Mesenchymal stem cell (in vitro differentiated cells and primary cell): Measurements from ENCODE around the gene SATB2.

Experiments used
- DNase-seq: peaks from one replicate; pipeline ENCODE4 v3.0.0-alpha.2; 2013
- H2AFZ ChIP-seq: one replicate; pipeline ENCODE4 v1.6.1; 2013; ENCODE audit warnings: low read depth, mild to moderate bottlenecking, control low read depth, inconsistent platforms, low read length, moderate library complexity
- H2AK5ac ChIP-seq: 2 replicates; pipeline ENCODE4 v1.6.1; 2013; ENCODE audit warnings: low read length, moderate library complexity, mild to moderate bottlenecking, inconsistent platforms; ENCODE audit not compliant: severe bottlenecking
- H2BK120ac ChIP-seq: one replicate; pipeline ENCODE4 v1.6.1; 2013; ENCODE audit warnings: low read depth, mild to moderate bottlenecking, inconsistent platforms, low read length, moderate library complexity
- H2BK12ac ChIP-seq, 2 experiments: one replicate each; pipeline ENCODE4 v1.6.1; 2013; ENCODE audit warnings: inconsistent platforms in 2 of 2, low read length in 2 of 2, mild to moderate bottlenecking in 2 of 2, moderate library complexity in 2 of 2, control low read depth in 1 of 2
- H2BK15ac ChIP-seq: one replicate; pipeline ENCODE4 v1.6.1; 2013; ENCODE audit warnings: mild to moderate bottlenecking, low read depth, inconsistent platforms; ENCODE audit not compliant: poor library complexity, severe bottlenecking
- H2BK5ac ChIP-seq: 2 replicates; pipeline ENCODE4 v1.6.1; 2013; ENCODE audit warnings: low read depth, mild to moderate bottlenecking, low read length, control low read depth, inconsistent platforms; ENCODE audit not compliant: poor library complexity, severe bottlenecking
- H3K14ac ChIP-seq, 2 experiments: one replicate each; pipeline ENCODE4 v1.6.1; 2013; ENCODE audit warnings: inconsistent platforms in 2 of 2, low read length in 2 of 2, control low read depth in 1 of 2, mild to moderate bottlenecking in 1 of 2, moderate library complexity in 1 of 2
- H3K18ac ChIP-seq, 2 experiments: one replicate each; pipeline ENCODE4 v1.6.1; 2013; ENCODE audit warnings: inconsistent platforms in 2 of 2, low read length in 2 of 2, control low read depth in 1 of 2, low read depth in 1 of 2, mild to moderate bottlenecking in 1 of 2
- H3K23ac ChIP-seq, 2 experiments: one replicate each; pipeline ENCODE4 v1.6.1; 2013; ENCODE audit warnings: inconsistent platforms in 2 of 2, low read length in 2 of 2, mild to moderate bottlenecking in 2 of 2, moderate library complexity in 2 of 2, control low read depth in 1 of 2
- H3K27ac ChIP-seq: 2 replicates; pipeline ENCODE4 v1.5.1; 2013; ENCODE audit warnings: mild to moderate bottlenecking, moderate library complexity, low read length, control low read depth, inconsistent platforms; ENCODE audit not compliant: poor library complexity, severe bottlenecking
- H3K27me3 ChIP-seq, 2 experiments: 2 replicates each; pipeline versions ENCODE4 v1.6.1 to v1.7.0; 2013; ENCODE audit warnings: low read length in 2 of 2, mild to moderate bottlenecking in 2 of 2, moderate library complexity in 2 of 2, control low read depth in 1 of 2, inconsistent platforms in 1 of 2; ENCODE audit not compliant: control insufficient read depth in 1 of 2, insufficient read depth in 1 of 2
- H3K36me3 ChIP-seq, 2 experiments: 2 replicates each; pipeline versions ENCODE4 v1.6.1 to v1.7.0; 2013; ENCODE audit warnings: low read length in 2 of 2, control low read depth in 1 of 2, inconsistent platforms in 1 of 2, low read depth in 1 of 2, mild to moderate bottlenecking in 1 of 2; ENCODE audit not compliant: insufficient read depth in 2 of 2, control insufficient read depth in 1 of 2
- H3K4ac ChIP-seq, 2 experiments: one replicate each; pipeline ENCODE4 v1.6.1; 2013; ENCODE audit warnings: inconsistent platforms in 2 of 2, low read length in 2 of 2, mild to moderate bottlenecking in 2 of 2, moderate library complexity in 2 of 2, control low read depth in 1 of 2, low read depth in 1 of 2
- H3K4me1 ChIP-seq: 2 replicates; pipeline ENCODE4 v1.6.1; 2013; ENCODE audit warnings: low read depth, low read length, control low read depth; ENCODE audit not compliant: control insufficient read depth, insufficient read depth
- H3K4me2 ChIP-seq: 2 replicates; pipeline ENCODE4 v1.6.1; 2013; ENCODE audit warnings: low read length, mild to moderate bottlenecking, inconsistent platforms; ENCODE audit not compliant: poor library complexity, severe bottlenecking
- H3K4me3 ChIP-seq, 2 experiments: 2 replicates each; pipeline versions ENCODE4 v1.5.1 to v1.7.0; 2013; ENCODE audit warnings: low read length in 2 of 2, mild to moderate bottlenecking in 2 of 2, control low read depth in 1 of 2, low read depth in 1 of 2; ENCODE audit not compliant: insufficient read depth in 1 of 2
- H3K79me1 ChIP-seq: replicated peaks from 2 replicates; pipeline ENCODE4 v1.6.1; 2013; ENCODE audit warnings: mild to moderate bottlenecking, control low read depth, low read length, inconsistent platforms; ENCODE audit not compliant: poor library complexity, severe bottlenecking
- H3K9ac ChIP-seq: 2 replicates; pipeline ENCODE4 v1.7.0; 2013; ENCODE audit warnings: mild to moderate bottlenecking, low read length, moderate library complexity
- H3K9me3 ChIP-seq: 2 replicates; pipeline ENCODE4 v1.7.0; 2013; ENCODE audit warnings: mild to moderate bottlenecking, low read length; ENCODE audit not compliant: control insufficient read depth
- H4K8ac ChIP-seq: one replicate; pipeline ENCODE4 v1.6.1; 2013; ENCODE audit warnings: inconsistent platforms, mild to moderate bottlenecking, low read length, moderate library complexity
- H4K91ac ChIP-seq: one replicate; pipeline ENCODE4 v1.6.1; 2013; ENCODE audit warnings: mild to moderate bottlenecking, low read length, inconsistent platforms
- WGBS: methylation state at CpG from one replicate; pipeline ENCODE4 v1.1.7; 2013; ENCODE audit warnings: mixed read lengths; 5-methylcytosine and 5-hydroxymethylcytosine counted together

Gene SATB2

DNA sequence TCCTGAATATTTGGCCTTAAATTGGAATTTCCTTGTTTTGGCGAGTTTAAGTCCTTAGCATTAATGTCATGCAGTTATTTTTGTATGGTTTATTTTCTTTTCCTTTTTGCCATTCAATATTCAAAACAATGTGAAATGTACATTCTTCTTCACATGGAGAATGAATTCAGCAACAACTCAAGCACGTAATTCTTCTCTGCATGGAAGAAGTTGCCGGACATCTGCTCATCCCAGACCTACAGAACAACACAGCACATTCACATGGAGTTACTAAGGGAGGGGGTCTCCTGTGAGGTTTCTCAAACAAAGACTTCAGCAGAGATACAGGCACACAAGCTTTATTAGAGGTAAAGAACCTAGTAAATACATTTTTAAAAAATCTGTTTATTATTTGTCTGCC, 236.8 kb downstream of the SATB2 start:
- H4K8ac ChIP-seq = no peak overlapping the region
- no peak overlapping the region for H3K4me2 ChIP-seq
- no peak overlapping the region for H3K23ac ChIP-seq
- H2AFZ ChIP-seq = no peak overlapping the region
- H4K91ac ChIP-seq = no peak overlapping the region
- no peak overlapping the region for H3K9ac ChIP-seq
- H3K18ac ChIP-seq = no peak overlapping the region
- no peak overlapping the region for H3K27ac ChIP-seq
- no peaks in the 10 kb centered on the region for H3K79me1 ChIP-seq
- no peak overlapping the region for H2BK120ac ChIP-seq
- H3K4me1 ChIP-seq = no peaks in the 10 kb centered on the region
- no peak overlapping the region for H2BK15ac ChIP-seq
- no peak overlapping the region for H3K4ac ChIP-seq
- no peak for DNase-seq
- no peak overlapping the region for H3K4me3 ChIP-seq
- no peak overlapping the region for H2BK12ac ChIP-seq
- 71% methylated on average over 1 of the region's 3 CpGs for WGBS
- H3K27me3 ChIP-seq = no peaks in the 10 kb centered on the region
- no peaks in the 10 kb centered on the region for H3K36me3 ChIP-seq
- no peak overlapping the region for H2AK5ac ChIP-seq
- H2BK5ac ChIP-seq = no peak overlapping the region
- H3K14ac ChIP-seq = no peak overlapping the region
- peaks cover 4% of the 10 kb centered on the region for H3K9me3 ChIP-seq

DNA sequence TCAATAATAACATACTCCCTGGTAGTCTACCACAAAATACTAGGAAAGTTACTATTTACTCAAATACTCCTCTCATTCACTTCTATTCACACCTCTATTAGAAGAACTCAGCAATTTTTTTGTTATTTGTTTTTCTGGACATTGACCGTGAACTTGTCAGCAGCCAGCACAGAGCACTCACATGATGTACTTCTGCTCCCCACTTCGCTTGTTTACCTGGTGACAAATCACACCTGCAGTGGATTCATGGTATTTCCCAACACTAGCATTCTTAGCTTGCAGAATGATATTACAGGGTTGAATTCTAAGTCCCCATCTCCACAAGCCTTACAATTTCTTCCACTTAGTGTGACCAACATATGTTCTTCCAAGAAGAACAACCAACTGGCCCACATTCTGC, 238.2 kb downstream of the SATB2 start:
- no peak for DNase-seq
- no peak overlapping the region for H3K18ac ChIP-seq
- no peak overlapping the region for H2AK5ac ChIP-seq
- peaks cover 4% of the 10 kb centered on the region for H3K9me3 ChIP-seq
- no peaks in the 10 kb centered on the region for H3K27me3 ChIP-seq
- no peak overlapping the region for H2BK120ac ChIP-seq
- H3K23ac ChIP-seq = no peak overlapping the region
- H4K8ac ChIP-seq = no peak overlapping the region
- no peak overlapping the region for H3K4me3 ChIP-seq
- H3K79me1 ChIP-seq = no peaks in the 10 kb centered on the region
- H3K4me1 ChIP-seq = no peaks in the 10 kb centered on the region
- H3K14ac ChIP-seq = no peak overlapping the region
- H4K91ac ChIP-seq = no peak overlapping the region
- no peak overlapping the region for H3K4ac ChIP-seq
- 73% methylated on average over 2 of the region's 2 CpGs for WGBS
- H3K9ac ChIP-seq = no peak overlapping the region
- no peak overlapping the region for H2AFZ ChIP-seq
- H3K36me3 ChIP-seq = no peaks in the 10 kb centered on the region
- H2BK15ac ChIP-seq = no peak overlapping the region
- no peak overlapping the region for H2BK5ac ChIP-seq
- H3K27ac ChIP-seq = no peak overlapping the region
- H2BK12ac ChIP-seq = no peak overlapping the region
- H3K4me2 ChIP-seq = no peak overlapping the region
